NCI-H510A treated with DMSO at 0.1 percent for 48 hours (cell line): ENCODE measurements around the gene TSPAN5.
"Not testable (repeated sequence)": the region's sequence is repeated elsewhere in the genome, so short reads cannot be mapped to it uniquely, and the experiment has no call there.

Experiments
- DNase-seq: peaks from one replicate; lab custom pipeline; 2025; lab: John Stamatoyannopoulos, UW

Gene TSPAN5

DNA sequence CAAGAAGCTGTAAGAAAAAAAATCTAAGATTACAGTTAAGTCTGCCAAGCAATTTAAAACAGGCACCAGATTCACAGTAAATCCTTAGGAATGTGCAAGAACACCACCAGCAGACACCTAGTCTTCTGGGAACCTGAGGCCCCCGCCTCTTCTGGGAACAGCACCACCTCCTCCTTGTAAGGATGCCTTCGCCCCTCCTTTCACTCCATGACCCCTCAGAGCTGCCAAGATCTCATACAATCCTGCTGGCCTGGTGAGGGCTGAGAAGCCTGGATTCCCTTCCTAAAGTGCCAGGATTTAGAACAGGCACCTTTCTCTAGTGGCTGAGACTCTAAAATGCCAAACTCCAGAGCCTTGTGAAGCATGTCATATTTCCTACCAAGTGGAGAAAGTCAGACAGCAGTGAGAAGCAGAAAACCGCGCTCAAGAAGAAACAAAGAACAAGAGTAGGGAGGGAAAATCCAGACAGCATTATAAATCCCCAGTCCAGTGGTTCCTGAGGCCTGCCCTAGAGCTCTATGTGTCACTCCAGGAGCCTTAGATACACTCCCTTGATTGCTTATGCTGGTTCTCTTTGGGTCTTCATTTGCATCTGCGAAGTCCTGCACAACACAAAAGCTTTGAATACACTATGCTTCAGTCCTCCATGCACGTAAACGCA is 166.4 kb downstream of the TSPAN5 start:
- no peak for DNase-seq

DNA sequence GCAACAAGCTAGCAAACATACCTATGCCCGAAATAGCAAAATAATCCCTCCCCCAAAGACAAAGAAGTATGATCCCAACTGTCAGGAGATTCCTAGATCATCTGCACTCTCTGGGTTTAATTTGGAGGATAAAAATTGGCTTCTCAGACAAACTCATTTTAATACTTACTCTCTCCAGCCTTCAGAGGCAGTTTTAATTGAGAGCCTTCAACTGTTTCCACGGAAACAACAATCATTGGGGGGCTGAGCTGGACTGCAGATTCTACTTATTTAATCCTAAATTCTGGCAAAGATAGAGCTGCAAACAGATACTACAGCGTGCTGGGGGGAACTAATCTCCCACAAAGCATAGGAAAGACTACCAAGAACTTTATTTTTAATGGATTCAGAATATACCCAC is 168.2 kb downstream of the TSPAN5 start:
- no peak for DNase-seq

DNA sequence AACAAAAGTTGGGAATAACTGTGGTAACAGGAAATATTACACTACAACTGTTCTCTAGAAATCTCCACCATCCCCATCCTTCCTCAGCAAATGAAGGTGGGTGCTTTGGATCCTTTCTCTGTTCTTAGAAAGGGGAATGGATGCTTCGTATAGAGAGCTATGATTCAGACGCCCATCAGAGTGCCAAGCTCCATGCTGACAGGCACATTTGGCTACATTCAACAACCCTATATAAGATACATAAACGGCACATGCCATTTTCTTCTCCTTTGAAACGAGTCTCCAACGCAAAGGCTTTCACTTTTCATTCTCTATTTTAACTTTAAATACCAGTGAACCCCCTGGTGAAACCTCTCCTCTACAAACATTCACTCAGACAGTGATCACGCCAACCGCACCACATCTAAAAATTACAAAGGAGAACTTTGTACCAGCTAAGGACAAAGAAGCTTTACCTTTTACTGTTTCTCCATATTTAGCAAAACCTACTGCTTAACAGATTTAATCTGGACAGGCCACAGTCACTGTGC is 172.5 kb downstream of the TSPAN5 start:
- no peak for DNase-seq

DNA sequence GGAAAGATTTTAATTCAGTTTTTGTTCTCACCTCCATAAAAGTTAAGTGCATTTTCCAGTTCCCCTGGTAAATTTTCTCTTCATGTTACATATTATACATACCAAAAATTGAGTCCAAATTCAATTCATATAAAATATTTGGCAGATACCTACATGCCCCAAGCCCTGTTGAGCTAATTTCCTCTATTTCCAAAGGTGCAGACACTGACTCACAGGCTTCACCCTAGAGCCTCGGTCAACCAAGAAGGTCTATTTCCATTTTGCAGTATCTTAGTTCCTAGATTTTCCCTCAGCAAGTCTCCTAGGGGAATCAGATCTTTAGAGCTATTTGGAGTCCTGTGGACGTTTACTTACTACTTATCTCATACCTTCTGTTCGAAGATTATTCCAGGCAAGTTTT is 174.4 kb downstream of the TSPAN5 start:
- DNase-seq = no peak

DNA sequence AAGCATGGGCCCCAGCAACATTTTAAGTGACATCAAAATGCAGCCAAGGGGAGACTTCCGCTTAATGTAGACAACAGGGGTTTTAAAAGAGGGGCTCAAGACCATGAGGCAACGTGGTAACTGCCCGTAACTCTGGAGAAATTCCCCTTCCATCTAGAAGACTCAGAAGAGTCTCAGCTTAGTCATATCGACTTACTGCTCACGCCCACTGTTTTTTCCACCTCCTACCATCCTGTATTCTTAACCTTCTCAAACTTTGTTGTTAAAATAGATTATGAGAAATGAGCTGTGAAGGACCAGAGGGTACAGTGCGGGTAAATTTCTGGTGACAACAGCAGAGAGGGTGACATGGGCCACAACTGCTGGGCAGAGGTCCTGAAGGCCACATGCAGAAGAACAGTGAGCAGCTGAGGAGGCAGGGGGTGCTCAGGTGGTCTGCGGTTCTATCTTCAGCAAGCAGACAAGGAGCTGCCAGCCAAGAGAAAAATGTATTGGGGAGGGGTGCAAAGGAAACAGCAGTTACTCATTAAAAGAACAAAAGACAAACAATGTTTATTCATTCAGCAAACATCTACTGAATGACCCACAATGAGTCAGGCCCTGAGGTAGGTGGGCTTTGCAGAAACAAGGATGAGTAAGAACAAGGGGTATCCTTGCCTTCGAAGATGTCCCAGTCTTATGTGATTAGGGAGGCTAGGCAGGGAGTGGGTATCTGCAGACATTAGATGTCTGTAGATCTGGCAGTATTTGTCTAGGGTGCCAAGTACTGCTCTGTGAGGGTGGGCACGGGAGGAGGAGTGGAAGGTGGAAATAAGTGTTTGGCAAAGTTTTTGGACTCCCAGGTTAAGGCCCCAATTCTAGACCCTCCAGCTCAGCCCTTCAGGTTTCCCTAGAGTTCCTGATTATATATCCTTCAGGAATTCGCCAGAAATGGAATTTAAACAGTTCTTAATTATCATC is 175.3 kb downstream of the TSPAN5 start:
- no peak for DNase-seq

DNA sequence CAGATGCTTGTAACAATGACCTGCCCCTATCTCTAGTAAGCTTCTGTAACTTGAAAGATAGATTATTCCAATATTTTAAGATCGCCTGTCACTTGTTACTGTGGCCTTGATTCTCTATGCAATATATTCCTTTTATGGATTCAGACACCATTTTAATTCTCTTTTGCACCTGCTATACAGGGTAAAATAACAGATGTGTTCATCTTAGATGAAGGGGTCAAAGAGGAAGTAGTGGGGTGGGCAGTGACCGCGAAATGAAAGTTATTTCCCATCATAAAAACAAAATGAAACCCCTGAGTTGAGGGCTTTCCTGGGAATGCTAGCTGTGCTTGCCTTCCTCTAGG is 175.9 kb downstream of the TSPAN5 start:
- DNase-seq = no peak

DNA sequence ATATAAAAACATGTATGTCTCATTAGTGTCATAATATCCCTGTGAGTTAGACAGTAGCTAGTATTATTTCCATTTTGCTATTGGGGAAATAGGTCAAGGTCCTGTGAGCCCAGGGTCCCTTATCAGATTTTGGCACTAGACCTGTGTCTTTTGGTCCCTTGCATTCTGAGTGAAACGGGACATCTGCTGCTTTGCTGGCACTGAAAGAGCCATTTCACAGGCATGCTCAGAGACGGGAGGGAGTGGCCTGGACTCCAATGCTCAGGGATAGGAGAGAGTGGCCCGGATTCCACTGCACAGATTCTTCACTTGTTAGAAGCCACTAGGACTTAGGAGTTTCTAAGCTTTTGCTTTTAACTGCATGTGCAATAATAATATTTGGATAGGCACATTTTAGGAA is 177.2 kb downstream of the TSPAN5 start:
- DNase-seq = no peak

DNA sequence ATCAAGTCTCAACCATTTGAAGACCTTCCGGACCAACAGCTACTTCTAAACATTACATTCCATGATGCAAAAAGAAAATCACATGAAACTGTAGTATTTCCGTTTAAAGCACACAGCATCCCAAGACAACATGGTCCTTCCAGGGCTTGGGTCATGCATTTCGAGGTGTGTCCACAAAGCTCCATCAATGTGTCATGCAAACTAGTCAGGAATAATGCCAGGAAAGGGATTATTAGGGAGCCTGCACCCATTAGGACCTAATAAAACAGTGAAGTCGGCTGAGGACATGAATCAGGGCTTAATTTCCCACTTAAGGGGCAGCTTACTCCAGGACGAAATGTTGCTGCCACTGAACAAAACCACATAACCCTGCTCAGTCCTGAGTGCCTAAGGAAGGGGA is 177.9 kb downstream of the TSPAN5 start:
- no peak for DNase-seq

DNA sequence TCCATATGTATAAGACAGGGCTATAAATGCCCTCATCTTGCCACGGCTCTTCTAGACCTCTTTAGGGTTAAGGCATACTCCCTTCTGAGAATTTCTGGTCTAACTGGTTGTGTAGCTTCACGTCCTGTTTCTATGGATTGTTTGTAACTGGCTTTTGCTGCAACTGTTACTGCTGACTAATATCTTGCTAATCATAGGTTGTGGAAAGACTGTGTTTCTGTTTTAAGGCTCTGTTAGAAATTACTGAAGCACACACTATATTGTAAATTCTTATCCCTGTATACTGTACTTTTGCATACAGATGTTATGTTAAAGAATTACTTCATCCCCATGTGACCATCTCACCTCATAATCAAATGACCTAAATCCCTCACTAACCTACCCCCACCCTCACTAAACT is 178.8 kb downstream of the TSPAN5 start:
- DNase-seq = peak; percentile 6

DNA sequence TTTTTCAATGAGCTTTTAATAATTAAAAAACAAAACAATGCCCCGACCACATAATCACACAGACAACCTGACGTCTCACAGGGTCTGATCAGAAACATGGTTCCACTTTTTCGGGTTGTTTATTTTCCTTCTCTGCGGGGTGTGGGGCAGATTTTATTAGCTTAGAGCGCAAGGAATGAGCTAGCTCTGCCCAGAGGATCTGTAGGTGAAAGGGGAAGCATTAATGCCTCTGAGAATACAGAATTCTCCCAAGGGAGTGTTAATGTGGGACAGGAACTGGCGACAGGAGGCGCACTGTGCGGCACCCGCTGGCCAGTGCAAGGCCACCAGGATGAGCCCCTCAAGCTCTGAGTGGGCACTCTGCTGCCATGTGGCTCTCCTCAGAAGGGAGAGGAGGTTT is 181.5 kb downstream of the TSPAN5 start:
- no peak for DNase-seq

DNA sequence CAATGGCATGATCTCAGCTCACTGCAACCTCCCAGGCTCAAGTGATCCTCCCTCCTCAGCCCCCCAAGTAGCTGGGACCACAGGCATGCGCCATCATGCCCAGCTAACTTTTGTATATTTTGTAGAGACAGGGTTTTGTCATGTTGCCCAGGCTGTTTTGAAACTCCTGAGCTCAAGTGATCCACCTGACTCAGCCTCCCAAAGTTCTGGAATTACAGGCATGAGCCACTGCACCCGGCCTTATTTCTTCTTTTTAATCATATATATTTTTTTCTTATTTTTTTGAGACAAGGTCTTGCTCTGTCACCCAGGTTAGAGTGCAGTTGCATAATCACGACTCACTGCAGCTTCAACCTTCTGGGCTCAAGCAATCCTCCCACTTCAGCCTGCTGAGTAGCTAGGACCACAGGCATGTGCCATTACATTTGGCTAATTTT is 184.0 kb downstream of the TSPAN5 start:
- no peak for DNase-seq

DNA sequence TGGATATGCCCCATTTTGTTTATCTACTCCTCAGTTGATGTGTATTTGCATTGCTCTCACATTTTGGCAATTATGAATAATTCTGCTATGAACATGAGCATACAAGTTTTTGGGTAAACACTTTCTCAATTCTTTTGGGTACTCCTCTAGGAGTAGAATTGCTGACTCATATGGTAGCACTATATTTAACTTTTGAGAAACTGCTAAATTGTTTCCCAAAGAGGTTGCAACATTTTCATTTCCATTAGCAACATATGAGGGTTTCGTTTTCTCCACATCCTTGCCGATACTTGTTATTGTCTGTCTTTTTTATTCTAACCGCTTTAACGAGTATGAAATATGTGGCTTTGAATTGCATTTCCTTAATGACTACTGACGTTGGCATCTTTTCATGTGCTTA is 185.4 kb downstream of the TSPAN5 start:
- DNase-seq = no peak

DNA sequence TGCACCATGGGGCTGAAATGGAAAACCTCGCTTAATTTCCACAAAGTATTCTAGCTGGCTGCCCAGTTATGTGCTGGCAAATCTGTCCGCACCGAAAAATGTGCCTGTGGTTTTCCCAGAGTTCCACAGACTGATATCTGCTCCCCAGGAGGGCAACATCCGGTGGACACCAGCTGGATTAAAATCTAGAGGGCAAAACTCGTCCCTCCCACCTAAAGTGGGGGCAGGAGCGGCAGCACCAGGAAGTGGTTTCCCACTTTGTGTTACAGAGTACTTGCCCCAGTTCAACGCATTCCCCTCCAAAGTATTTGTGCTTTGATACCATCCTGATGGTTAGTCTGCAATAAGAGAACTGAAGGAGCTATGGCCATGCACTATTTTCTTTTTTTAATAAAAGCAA is 187.6 kb downstream of the TSPAN5 start:
- no peak for DNase-seq

DNA sequence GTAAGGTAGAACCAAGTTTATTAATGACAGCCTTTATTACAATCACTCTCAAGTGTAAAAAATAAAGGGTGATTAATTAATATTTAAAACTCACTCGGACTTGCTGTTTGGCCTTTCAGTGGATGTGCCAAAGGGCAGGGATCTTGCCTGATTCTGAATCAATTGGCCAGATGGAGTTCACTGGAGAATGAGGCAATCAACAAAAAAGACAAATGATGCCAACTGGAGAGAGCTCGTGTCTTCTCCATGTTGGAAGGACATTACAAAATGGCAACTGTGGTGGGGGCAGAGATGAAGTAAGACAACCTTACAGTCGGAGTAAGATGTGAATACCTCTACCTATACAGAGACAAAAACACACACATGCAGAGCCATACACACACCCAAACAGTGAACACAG is 188.0 kb downstream of the TSPAN5 start:
- no peak for DNase-seq

DNA sequence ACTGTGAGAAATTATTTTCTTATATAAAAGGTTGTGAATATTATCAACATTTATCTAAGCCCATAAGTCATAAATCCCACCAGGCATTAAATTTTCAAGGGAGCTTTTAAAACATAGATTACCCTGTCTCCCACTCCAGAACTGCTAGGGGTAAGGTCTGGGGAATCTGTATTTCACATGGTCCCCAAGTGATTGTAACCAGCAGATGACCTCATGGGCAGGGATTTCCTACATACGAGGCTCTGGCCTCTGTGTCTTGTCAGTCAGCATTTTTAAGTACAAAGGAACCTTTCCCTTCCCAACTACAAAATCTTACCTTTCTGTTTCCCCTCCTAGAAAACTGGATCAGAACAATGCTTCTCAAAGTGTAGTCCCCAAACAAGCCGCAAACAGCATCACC is 188.6 kb downstream of the TSPAN5 start:
- DNase-seq = no peak

DNA sequence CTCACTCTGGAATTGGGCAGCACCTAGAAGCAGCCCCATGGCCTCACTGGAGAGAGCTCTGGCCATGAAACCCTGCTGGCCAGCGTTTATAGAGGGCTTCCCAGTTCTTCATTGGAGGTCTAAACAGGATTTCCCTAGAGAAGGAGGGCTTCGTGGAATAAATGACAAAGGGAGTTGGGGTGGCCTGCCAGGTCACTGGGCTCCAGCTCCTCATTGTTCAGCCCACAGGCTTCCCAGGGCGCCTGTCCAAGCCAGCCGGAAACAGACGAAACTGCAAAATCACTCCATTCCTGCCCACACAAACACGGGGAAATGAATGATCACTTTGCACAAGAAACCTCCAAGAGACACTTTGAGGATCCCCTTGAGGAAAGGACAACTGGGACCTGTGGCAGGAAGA is 189.7 kb downstream of the TSPAN5 start:
- no peak for DNase-seq

DNA sequence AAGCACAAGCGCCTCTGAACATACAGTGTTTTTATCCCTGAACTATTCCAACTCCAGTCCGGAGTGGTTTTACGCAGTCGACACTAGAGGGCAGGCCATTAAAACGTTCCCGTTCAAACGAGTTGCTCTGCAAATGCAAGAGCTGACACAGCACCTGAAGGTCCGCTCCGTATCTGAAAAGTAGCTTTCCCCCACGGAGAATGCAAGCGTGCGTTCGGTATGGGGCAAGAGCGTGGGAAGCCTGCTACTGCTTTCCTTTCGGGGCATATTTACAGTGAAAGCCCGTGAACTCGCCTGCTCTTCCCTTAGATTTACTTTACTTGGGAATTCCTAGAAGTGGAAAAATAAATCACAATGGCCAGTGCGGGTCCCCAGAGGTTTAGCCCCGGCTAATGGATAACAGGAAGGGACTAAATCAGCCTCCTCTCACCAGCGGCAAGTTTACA is 190.8 kb downstream of the TSPAN5 start:
- peak; percentile 70 for DNase-seq

DNA sequence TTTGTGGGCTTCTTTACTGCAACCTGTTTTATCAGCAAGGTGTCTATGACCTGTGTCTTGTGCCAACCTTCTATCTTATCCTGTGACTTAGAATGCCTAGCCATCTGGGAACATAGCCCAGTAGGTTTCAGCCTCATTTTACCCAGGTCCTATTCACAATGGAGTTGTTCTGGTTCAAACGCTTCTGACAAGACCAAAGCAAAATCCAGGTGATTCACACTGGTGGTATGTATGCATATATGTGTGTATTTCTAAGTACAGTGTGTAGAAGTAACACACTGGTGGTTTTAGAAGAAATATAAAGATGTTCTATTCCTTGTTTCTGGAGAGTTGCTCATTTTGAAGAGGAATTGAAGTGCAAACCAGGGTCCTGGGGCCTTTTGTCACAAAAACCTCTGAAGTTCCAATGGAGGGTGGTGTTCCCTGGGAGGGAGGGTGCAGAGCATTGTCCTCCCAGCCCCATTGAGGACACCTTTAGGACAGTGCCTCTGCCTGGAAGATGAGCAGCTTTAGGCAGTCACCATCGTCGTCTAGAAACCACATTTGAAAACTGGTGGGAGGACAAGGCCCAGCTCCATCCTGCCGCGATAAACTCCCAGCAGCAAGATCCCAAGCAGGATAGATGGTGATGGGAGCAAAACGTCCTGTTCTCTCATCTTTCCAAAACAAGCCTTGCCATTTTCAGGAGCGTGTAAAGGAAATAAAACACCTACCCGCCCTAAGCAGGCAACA is 191.4 kb downstream of the TSPAN5 start:
- no peak for DNase-seq

DNA sequence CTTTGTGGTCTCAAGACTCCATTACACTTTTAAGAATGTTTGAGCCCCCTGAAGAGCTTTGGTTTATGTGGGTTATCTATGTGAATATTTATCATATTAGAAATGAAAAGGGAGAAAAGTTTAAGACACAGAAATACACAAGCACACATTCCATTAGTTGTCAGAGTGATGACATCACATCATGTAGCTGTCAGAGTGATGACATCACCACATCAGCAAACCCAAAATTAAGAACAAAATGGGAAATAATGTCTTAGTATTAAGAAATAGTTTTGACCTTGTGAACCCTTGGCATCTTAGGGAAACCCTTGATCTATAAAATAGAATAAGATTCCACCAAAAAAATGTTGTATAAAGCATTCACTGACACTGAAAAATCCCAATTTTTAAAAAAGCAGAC is 195.9 kb downstream of the TSPAN5 start:
- DNase-seq = no peak

DNA sequence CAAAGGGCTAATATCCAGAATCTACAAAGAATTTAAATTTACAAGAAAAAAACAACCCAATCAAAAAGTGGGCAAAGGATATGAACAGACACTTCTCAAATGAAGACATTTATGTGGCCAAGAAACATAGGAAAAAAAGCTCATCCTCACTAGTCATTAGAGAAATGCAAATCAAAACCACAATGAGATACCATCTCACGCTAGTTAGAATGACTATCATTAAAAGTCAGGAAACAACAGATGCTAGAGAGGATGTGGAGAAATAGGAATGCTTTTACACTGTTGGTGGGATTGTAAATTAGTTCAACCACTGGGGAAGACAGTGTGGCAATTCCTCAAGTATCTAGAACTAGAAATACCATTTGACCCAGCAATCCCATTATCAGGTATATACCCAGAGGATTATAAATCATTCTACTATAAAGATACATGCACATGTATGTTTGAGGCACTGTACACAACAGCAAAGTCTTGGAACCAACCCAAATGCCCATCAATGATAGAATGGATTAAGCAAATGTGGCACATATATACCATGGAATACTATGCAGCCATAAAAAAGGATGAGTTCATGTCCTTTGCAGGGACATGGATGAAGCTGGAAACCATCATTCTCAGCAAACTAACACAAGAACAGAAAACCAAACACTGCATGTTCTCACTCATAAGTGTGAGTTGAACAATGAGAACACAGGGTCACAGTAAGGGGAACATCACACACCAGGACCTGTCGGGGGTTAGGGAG is 197.1 kb downstream of the TSPAN5 start:
- not testable (repeated sequence) for DNase-seq

DNA sequence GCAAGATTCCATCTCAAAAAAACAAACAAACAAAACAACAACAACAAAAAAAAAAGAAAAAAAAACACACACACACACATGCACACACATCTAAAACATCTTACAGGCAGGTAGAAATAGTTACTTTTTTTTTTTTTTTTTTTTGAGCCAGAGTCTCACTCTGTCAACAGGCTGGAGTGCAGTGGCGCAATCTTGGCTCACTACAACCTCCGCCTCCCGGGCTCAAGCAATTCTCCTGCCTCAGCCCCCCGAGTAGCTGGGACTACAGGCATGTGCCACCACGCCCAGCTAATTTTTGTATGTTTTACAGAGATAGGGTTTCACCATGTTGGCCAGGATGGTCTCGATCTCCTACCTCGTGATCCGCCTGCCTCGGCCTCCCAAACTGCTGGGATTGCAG is 201.0 kb downstream of the TSPAN5 start:
- DNase-seq = not testable (repeated sequence)

DNA sequence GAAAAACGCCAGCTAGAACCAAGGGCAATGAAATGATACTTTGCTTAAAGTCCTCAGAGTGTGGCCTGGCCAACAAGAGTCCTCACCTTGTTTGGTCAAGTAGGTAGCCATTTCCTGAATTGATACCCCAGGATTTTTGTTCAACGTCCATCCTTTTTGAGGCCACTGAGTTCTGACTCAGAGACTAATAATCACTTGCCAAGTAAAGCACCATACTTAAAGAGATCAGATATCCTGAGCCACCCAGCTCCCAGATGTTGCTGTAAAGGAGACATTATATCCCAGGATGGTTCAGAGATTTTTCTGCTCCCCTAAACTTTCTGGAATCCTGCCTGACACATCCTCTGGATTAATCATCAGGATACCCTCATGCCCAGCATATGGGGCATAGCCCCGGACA is 206.3 kb downstream of the TSPAN5 start:
- no peak for DNase-seq
